ENCODE data around the gene ZDHHC5. TPM values are rescaled to one million over a fixed set of nuclear protein-coding genes. Genes with fewer than 3 reads are reported as not detected.

The ZDHHC5 gene
- total RNA-seq, 1 experiment from 2014 or later: 64.1 TPM

DNA sequence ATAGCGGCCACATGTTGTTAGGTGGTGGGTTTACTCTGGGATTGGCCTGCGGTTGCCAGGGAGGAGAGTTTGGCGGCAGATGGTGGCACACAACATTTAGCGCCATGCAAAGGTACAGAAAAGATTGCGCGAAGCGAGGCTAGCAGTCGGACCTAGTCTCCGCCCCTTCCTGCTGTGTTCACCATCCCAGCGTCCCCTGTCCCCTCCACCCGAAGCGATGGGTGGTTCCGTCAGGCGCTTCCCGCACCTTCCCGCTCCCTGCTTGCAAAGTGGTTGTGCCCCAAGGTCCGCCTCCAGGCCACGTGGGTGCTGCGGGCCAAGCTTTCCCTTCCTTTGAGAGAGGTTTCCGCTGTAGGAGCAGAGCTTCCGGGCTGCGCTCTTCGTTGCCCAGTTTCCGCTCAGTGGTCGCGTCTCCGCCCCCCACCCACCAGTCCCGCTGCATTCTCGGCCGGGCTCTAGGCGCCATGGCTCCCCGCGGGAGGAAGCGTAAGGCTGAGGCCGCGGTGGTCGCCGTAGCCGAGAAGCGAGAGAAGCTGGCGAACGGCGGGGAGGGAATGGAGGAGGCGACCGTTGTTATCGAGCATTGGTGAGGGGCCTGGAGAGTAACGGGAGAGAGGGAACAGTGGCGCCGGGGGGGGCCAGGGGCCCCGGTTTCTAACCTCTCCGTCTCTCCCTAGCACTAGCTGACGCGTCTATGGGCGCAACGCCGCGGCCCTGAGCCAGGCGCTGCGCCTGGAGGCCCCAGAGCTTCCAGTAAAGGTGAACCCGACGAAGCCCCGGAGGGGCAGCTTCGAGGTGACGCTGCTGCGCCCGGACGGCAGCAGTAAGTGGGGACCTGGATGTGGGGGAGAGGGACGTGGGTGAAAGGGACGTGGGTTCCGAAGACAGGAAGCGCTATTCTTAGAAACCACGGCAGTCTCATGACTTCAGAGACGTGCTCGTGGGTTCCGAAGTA lies 73.5 kb downstream of the ZDHHC5 start, which contains the start of gene SELENOH (continued):
- TF ChIP-seq, protein P1, sequence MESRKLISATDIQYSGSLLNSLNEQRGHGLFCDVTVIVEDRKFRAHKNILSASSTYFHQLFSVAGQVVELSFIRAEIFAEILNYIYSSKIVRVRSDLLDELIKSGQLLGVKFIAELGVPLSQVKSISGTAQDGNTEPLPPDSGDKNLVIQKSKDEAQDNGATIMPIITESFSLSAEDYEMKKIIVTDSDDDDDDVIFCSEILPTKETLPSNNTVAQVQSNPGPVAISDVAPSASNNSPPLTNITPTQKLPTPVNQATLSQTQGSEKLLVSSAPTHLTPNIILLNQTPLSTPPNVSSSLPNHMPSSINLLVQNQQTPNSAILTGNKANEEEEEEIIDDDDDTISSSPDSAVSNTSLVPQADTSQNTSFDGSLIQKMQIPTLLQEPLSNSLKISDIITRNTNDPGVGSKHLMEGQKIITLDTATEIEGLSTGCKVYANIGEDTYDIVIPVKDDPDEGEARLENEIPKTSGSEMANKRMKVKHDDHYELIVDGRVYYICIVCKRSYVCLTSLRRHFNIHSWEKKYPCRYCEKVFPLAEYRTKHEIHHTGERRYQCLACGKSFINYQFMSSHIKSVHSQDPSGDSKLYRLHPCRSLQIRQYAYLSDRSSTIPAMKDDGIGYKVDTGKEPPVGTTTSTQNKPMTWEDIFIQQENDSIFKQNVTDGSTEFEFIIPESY (IDR thresholded peaks at IDR 0.05; ENCODE audit: extremely low read depth, insufficient replicate concordance, low read length): peak; percentile 82
- no peak for TF ChIP-seq EZH2phosphoT487 (IDR thresholded peaks at IDR 0.05; ENCODE audit: borderline replicate concordance)
- TF ChIP-seq EZH2 (IDR thresholded peaks at IDR 0.05): no peak

DNA sequence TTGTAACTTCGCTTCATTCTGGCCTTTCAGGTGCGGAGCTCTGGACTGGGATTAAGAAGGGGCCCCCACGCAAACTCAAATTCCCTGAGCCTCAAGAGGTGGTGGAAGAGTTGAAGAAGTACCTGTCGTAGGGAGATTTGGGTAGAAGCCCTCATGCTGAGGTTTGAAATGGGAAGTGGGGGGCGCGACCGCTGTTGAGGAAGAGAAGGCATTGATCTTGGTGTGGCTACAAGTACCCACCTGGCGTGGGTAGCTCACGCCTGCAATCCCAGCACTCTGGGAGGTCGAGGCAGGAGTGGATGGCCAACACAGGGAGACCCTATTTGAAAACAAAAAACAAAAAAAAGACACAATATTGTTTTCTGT lies 74.2 kb downstream of the ZDHHC5 start:
- POLR2A ChIA-PET: interaction anchor here (1.1 to 1.5 kb wide), 6 partner anchors 10 to 58 kb away, joined by 3 to 10 read pairs (median 6); partner anchors contain the start of genes BTBD18, MED19 and TMX2
- H3K9me3 ChIP-seq (ENCODE audit: control insufficient read depth in 1 of 2, insufficient read depth in 1 of 2, low read depth in 1 of 2, low read length in 2 of 2): no peaks in the 10 kb centered on the region
- no peak for DNase-seq (ENCODE audit: low read depth, low spot score)

More for the DNA sequence above, 74.2 kb downstream of the ZDHHC5 start:
- Histone ChIP-seq H4K20me1 (ENCODE audit: insufficient read depth) (no peaks in the 10 kb centered on the region), H3K79me2 (ENCODE audit: insufficient read depth, low read length) (peaks cover 43% of the 10 kb centered on the region), H3K36me3 (ENCODE audit: control insufficient read depth in 1 of 2, insufficient read depth in 2 of 2, low read length in 2 of 2) (peaks cover 18 to 49% of the 10 kb centered on the region in 2 experiments), H3K4me3 (replicated peaks in 1 of 2; ENCODE audit: low read depth in 1 of 2, low read length in 2 of 2) (peak overlapping the region; percentile 95 to 97), H2AFZ (ENCODE audit: low read depth, low read length, poor library complexity, severe bottlenecking) (no peak overlapping the region), H3K9me2 (ENCODE audit: insufficient read depth) (no peaks in the 10 kb centered on the region), H3K27me3 (ENCODE audit: insufficient read depth, low read length) (no peaks in the 10 kb centered on the region), H3K9ac (ENCODE audit: low read length) (peak overlapping the region; percentile 96), H3K27ac (ENCODE audit: low read depth, low read length) (peak overlapping the region; percentile 76), H3K4me2 (ENCODE audit: low read length) (peak overlapping the region; percentile 82), H3K4me1 (ENCODE audit: control insufficient read depth in 1 of 2, insufficient read depth in 2 of 2, low read length in 2 of 2) (peaks cover 0 to 17% of the 10 kb centered on the region in 2 experiments; a peak in 2 of 4 replicates)
- no peak for ATAC-seq
- CTCF ChIA-PET: interaction anchor here (0.6 to 1.7 kb wide), 4 partner anchors 10 to 761 kb away, joined by 3 to 13 read pairs (median 4); partner anchors contain the start of gene BTBD18
- intact Hi-C loops (cut with micrococcal nuclease): loop anchor here (5.0 kb wide), 1 partner anchor 770 kb away; no protein-coding TSS in a partner anchor
- no peak for TF ChIP-seq POLR2A (IDR thresholded peaks at IDR 0.05; ENCODE audit: borderline replicate concordance, extremely low read depth, insufficient read depth, insufficient read length)
- TF ChIP-seq SRF (IDR thresholded peaks at IDR 0.05; ENCODE audit: low read depth): no peak
- BruUV-seq (replicated peaks): TSS peak; percentile 62
- RAD21 ChIA-PET (ENCODE audit: low non-redundant PET in 1 of 2, low total read pairs in 2 of 2, uncharacterized antibody in 2 of 2, unreplicated experiment in 2 of 2): interaction anchor here in 1 of 2 experiments (1.3 kb wide), 1 partner anchor 59 kb away, joined by 3 read pairs; no protein-coding TSS in a partner anchor

All from HCT116 (cell line).